ENCODE measurements around the gene EYA4. TPM values are rescaled to one million over a fixed set of nuclear protein-coding genes. Genes with fewer than 3 reads are reported as not detected.

EYA4 gene
- total and polyA plus RNA-seq, 3 donors from 2014 or later: 8.1 to 11.3 (median 10.7) TPM

DNA sequence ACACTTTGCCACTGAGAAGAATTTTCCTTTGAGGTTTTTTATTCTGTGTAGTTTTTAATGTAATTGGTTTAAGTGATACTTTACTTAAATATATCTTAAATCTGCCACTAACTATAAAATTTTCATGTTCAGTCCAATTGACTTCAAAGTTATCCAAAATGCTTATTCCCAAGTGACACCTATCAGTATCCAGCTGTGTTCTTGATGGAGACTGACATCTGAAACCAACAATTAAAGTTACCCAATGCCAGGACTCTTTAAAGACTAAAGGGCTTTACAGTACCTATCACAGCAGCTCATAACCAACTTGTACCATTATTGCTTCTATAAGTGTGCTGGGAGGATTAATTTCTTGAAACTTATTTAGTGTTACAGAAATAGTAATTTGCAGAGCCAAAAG is 13.8 kb upstream of the EYA4 start:
- no peak overlapping the region for H3K4me3 ChIP-seq
- TF ChIP-seq, protein P1, sequence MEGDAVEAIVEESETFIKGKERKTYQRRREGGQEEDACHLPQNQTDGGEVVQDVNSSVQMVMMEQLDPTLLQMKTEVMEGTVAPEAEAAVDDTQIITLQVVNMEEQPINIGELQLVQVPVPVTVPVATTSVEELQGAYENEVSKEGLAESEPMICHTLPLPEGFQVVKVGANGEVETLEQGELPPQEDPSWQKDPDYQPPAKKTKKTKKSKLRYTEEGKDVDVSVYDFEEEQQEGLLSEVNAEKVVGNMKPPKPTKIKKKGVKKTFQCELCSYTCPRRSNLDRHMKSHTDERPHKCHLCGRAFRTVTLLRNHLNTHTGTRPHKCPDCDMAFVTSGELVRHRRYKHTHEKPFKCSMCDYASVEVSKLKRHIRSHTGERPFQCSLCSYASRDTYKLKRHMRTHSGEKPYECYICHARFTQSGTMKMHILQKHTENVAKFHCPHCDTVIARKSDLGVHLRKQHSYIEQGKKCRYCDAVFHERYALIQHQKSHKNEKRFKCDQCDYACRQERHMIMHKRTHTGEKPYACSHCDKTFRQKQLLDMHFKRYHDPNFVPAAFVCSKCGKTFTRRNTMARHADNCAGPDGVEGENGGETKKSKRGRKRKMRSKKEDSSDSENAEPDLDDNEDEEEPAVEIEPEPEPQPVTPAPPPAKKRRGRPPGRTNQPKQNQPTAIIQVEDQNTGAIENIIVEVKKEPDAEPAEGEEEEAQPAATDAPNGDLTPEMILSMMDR (IDR thresholded peaks at IDR 0.05): no peak
- no peak for TF ChIP-seq POLR2A (IDR thresholded peaks at IDR 0.05)
- H3K27me3 ChIP-seq: no peaks in the 10 kb centered on the region
- no peaks in the 10 kb centered on the region for H3K4me1 ChIP-seq
- no peak for DNase-seq
- no peaks in the 10 kb centered on the region for H3K9me3 ChIP-seq
- no peaks in the 10 kb centered on the region for H3K36me3 ChIP-seq (ENCODE audit: low read depth, missing control alignments)
- intact Hi-C loops (cut with DNase I; ENCODE audit: low total_unique reads): no loop called here
- no peak overlapping the region for H3K27ac ChIP-seq

DNA sequence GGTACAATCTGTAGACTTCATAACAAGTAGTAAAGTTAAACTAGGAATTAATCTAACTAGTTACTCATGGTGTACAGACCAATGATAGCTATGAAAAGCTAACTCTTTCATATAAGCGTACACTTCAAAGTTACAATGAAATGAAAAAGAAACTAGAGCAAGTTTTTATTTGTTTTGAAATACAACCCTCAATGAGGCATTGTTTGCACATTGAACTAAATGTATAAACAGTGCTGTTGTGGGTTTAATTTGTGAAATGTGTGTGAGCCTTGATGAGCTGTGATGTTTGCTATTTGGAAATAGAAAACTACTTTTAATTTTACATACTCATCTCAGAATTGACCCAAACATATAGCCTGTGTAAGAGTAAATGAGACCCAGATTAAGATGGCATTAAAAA is 11.1 kb upstream of the EYA4 start:
- no peaks in the 10 kb centered on the region for H3K27me3 ChIP-seq
- H3K27ac ChIP-seq: no peak overlapping the region
- H3K9me3 ChIP-seq: no peaks in the 10 kb centered on the region
- DNase-seq: no peak
- no peaks in the 10 kb centered on the region for H3K4me1 ChIP-seq
- no peak for TF ChIP-seq POLR2A (IDR thresholded peaks at IDR 0.05)
- TF ChIP-seq, protein P1 (IDR thresholded peaks at IDR 0.05): no peak
- no peak overlapping the region for H3K4me3 ChIP-seq
- H3K36me3 ChIP-seq (ENCODE audit: low read depth, missing control alignments): no peaks in the 10 kb centered on the region
- intact Hi-C loops (cut with DNase I; ENCODE audit: low total_unique reads): no loop called here
- WGBS, 2 donors: 92 to 98% methylated on average over 1 of the region's 1 CpG

DNA sequence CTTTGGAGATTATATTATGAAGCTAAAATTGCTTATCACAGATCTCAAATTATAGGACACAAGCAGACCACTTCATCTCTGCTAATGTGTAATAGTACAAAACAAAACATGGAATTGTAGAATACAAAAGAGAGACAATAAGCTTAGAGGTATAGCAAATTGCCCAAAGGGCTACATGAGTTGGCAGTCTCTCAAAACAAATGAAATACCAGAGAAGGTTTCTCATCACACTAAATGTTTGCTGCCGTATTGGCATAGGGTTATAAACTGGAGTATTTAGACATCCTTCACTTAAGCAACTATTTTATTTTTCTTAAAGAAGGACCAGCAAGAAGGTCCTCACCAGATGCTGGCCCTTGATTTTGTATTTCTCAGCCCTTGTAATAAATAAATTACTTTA is 5.9 kb upstream of the EYA4 start:
- intact Hi-C loops (cut with DNase I; ENCODE audit: low total_unique reads): no loop called here
- TF ChIP-seq POLR2A (IDR thresholded peaks at IDR 0.05): no peak
- TF ChIP-seq, protein P1 (IDR thresholded peaks at IDR 0.05): no peak
- no peak overlapping the region for H3K4me3 ChIP-seq
- whole genome bisulfite sequencing, 2 donors: 90 to 97% methylated on average over 1 of the region's 1 CpG
- H3K9me3 ChIP-seq: no peaks in the 10 kb centered on the region
- H3K4me1 ChIP-seq: no peaks in the 10 kb centered on the region
- DNase-seq: no peak
- no peaks in the 10 kb centered on the region for H3K27me3 ChIP-seq
- H3K36me3 ChIP-seq (ENCODE audit: low read depth, missing control alignments): no peaks in the 10 kb centered on the region
- no peak overlapping the region for H3K27ac ChIP-seq

DNA sequence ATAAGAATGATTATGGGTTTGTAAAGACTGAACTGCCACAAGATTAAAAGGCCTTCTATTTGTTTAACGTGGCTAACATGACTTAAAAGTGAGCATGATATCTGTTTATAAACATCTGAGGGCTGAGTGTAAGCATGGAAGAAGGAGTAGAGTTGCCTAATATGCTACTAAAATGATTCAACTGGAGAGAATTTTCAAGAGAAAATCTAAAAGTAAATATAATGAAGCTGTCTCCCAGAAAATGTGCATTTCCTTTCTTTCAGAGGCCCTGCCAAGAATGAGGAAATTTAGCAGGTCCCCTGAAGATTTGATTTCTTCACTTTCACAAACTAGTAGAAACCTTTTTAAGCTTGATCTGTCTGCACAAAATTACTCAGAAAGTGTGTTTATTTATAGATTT is 4.2 kb upstream of the EYA4 start:
- no peaks in the 10 kb centered on the region for H3K27me3 ChIP-seq
- H3K4me3 ChIP-seq: no peak overlapping the region
- H3K4me1 ChIP-seq: no peaks in the 10 kb centered on the region
- intact Hi-C loops (cut with DNase I; ENCODE audit: low total_unique reads): no loop called here
- no peaks in the 10 kb centered on the region for H3K9me3 ChIP-seq
- DNase-seq: no peak
- WGBS, 2 donors: 92 to 94% methylated on average over 1 of the region's 1 CpG
- no peak for TF ChIP-seq POLR2A (IDR thresholded peaks at IDR 0.05)
- TF ChIP-seq, protein P1 (IDR thresholded peaks at IDR 0.05): no peak
- H3K27ac ChIP-seq: no peak overlapping the region
- H3K36me3 ChIP-seq (ENCODE audit: low read depth, missing control alignments): no peaks in the 10 kb centered on the region

DNA sequence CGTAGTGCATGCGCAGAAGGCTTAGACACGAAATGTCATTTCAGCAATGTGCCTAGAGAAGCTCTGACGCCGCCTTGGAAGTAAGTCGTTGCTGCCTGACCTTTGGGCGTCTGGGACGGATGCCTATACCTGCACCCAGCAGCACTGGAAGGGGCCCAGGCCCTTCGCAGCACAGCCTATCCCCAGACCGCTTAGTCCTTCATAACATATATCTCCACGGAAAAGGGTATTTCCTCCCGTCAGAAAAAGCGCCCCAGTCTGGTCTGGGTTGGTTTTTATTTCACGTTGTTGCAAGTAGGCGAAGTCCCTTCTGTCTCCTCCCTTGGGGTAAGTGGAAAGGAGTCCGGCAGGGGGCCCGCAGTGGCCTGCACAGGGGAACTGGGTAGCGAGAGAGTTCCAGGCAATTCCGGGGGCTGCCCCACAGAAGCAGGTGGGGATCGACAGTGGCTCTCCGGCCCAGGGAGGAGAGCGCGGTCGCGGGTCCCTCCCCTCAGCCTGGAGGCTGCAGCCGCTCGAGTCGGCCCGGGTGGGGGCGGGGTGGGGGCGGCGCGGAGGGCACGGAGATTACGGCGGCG is 559 bp upstream of the EYA4 start:
- WGBS, 2 donors: 16 to 20% methylated on average over 18 to 31 of the region's 37 CpGs
- Histone ChIP-seq H3K27ac (peak overlapping the region in 1 of 2 donors; percentile 43), H3K27me3 (no peaks in the 10 kb centered on the region), H3K4me3 (peak overlapping the region; percentile 52 to 62), H3K4me1 (no peaks in the 10 kb centered on the region), H3K36me3 (ENCODE audit: low read depth, missing control alignments) (no peaks in the 10 kb centered on the region), H3K9me3 (no peaks in the 10 kb centered on the region)
- no peak for TF ChIP-seq POLR2A (IDR thresholded peaks at IDR 0.05)
- TF ChIP-seq, protein P1 (IDR thresholded peaks at IDR 0.05): no peak
- peak; percentile 34 for DNase-seq
- intact Hi-C loops (cut with DNase I; ENCODE audit: low total_unique reads): no loop called here
